Smooth muscle cell (in vitro differentiated cells): ENCODE results near the gene OBSCN. TPM values are rescaled to one million over a fixed set of nuclear protein-coding genes. Genes with fewer than 3 reads are reported as not detected.

ENCODE experiments used
- DNase-seq: peaks from one replicate; lab custom pipeline; 2025; ENCODE audit not compliant: unreplicated experiment; lab: John Stamatoyannopoulos, UW
- H2AFZ ChIP-seq: fragments of 200-600 bp; sonication (generic); 2 replicates; pipeline ENCODE4 v1.6.0; 2016; ENCODE audit warnings: antibody characterized with exemption, low read depth, mild to moderate bottlenecking
- H3F3A ChIP-seq: fragments of 200-600 bp; sonication (generic); 2 replicates; pipeline ENCODE4 v1.6.0; 2017; ENCODE audit warnings: antibody characterized with exemption, low read depth
- H3K27ac ChIP-seq: fragments of 200-600 bp; sonication (generic); 2 replicates; pipeline ENCODE4 v1.5.1; 2016; ENCODE audit warnings: low read depth, mild to moderate bottlenecking
- H3K27me3 ChIP-seq: fragments of 200-600 bp; sonication (generic); 2 replicates; pipeline ENCODE4 v1.6.1; 2016; ENCODE audit warnings: low read depth, mild to moderate bottlenecking
- H3K36me3 ChIP-seq: fragments of 200-600 bp; sonication (generic); 2 replicates; pipeline ENCODE4 v1.5.1; 2016; ENCODE audit warnings: low read depth
- H3K4me1 ChIP-seq: fragments of 200-600 bp; sonication (generic); 2 replicates; pipeline ENCODE4 v1.5.1; 2016; ENCODE audit warnings: low read depth
- H3K4me2 ChIP-seq: fragments of 200-600 bp; sonication (generic); 2 replicates; pipeline ENCODE4 v1.6.0; 2016; ENCODE audit warnings: mild to moderate bottlenecking
- H3K4me3 ChIP-seq: fragments of 200-600 bp; sonication (generic); 2 replicates; pipeline ENCODE4 v1.5.1; 2016; ENCODE audit warnings: mild to moderate bottlenecking
- H3K79me2 ChIP-seq: fragments of 200-600 bp; sonication (generic); 2 replicates; pipeline ENCODE4 v1.6.0; 2016; ENCODE audit warnings: low read depth, mild to moderate bottlenecking
- H3K9ac ChIP-seq: fragments of 200-600 bp; sonication (generic); 2 replicates; pipeline ENCODE4 v1.6.0; 2016; ENCODE audit warnings: low read depth
- H3K9me3 ChIP-seq: fragments of 200-600 bp; sonication (generic); replicated peaks from 2 replicates; pipeline ENCODE4 v1.5.1; 2016; ENCODE audit warnings: low read depth
- H4K20me1 ChIP-seq: fragments of 200-600 bp; sonication (generic); 2 replicates; pipeline ENCODE4 v1.6.0; 2016; ENCODE audit warnings: low read depth
- CTCF ChIP-seq: fragments of 200-600 bp; sonication (generic); IDR thresholded peaks from 2 replicates; pipeline ENCODE4 v1.5.1; 2017; ENCODE audit warnings: borderline replicate concordance, mild to moderate bottlenecking, antibody characterized with exemption; ENCODE audit not compliant: insufficient read depth, poor library complexity, severe bottlenecking
- WGBS: methylation state at CpG from one replicate; pipeline ENCODE4 v1.1.7; 2016; ENCODE audit warnings: low lambda C conversion rate; 5-methylcytosine and 5-hydroxymethylcytosine counted together
- polyA plus RNA-seq: library from polyadenylated mRNA; unstranded; fragments of >200 nt; fragmentation: Nextera tagmentation; extraction: Ambion mirVana; gene quantifications from 2 replicates; pipeline ENCODE4 v1.2.1, GENCODE V29; 2016
- total RNA-seq: library from RNA; depleted of rRNA; stranded (reverse); fragments of >200 nt; gene quantifications from 2 replicates; pipeline ENCODE4 v1.2.3, GENCODE V29; 2014

The OBSCN gene
- total and polyA plus RNA-seq, 2 experiments from 2014 or later = 3.8 to 10.6 TPM

DNA sequence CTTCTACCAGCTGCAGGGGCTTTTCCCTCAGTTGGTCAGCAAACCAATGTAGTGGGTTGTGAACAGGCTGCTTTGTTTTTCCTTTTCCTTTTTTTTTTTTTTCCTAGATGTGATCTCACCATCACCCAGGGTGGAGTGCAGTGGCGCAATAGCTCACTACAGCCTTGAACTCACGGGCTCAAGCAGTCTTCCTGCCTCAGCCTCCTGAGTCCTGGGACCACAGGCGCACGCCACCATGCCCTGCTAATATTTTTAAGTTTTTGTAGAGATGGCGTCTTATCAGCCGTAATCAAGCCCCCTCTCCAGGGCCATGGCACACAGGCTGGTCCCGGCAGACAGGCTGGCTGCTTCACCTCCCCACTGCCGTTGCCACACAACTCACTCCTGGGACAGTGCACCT is 202.2 kb downstream of the OBSCN start:
- Histone ChIP-seq H3K36me3 (no peaks in the 10 kb centered on the region), H3K9me3 (no peaks in the 10 kb centered on the region), H3K27me3 (no peaks in the 10 kb centered on the region), H3K9ac (no peak overlapping the region), H3K4me1 (peaks cover 14% of the 10 kb centered on the region), H3K27ac (no peak overlapping the region), H3F3A (no peaks in the 10 kb centered on the region), H2AFZ (no peak overlapping the region), H3K4me3 (no peak overlapping the region), H4K20me1 (peaks cover 9% of the 10 kb centered on the region), H3K4me2 (no peak overlapping the region), H3K79me2 (peaks cover 15% of the 10 kb centered on the region)
- no peak for DNase-seq
- WGBS = over 99% methylated on average over 8 of the region's 8 CpGs
- no peak for TF ChIP-seq CTCF

GRCh38 chr1:228410671-228411070 is 202.8 kb downstream of the OBSCN start:
- H3F3A ChIP-seq = peaks cover under 1% of the 10 kb centered on the region
- no peak overlapping the region for H2AFZ ChIP-seq
- no peak for DNase-seq
- no peaks in the 10 kb centered on the region for H3K27me3 ChIP-seq
- H4K20me1 ChIP-seq = peaks cover 2% of the 10 kb centered on the region
- peaks cover 12% of the 10 kb centered on the region for H3K4me1 ChIP-seq
- WGBS = 94% methylated on average over 11 of the region's 11 CpGs
- no peaks in the 10 kb centered on the region for H3K9me3 ChIP-seq
- no peaks in the 10 kb centered on the region for H3K36me3 ChIP-seq
- peaks cover 9% of the 10 kb centered on the region for H3K79me2 ChIP-seq
- no peak overlapping the region for H3K27ac ChIP-seq
- TF ChIP-seq CTCF = no peak
- no peak overlapping the region for H3K9ac ChIP-seq
- H3K4me3 ChIP-seq = no peak overlapping the region
- no peak overlapping the region for H3K4me2 ChIP-seq

GRCh38 chr1:228411121-228411520 is 203.3 kb downstream of the OBSCN start:
- no peak overlapping the region for H3K9ac ChIP-seq
- no peak overlapping the region for H2AFZ ChIP-seq
- H3K27me3 ChIP-seq = no peaks in the 10 kb centered on the region
- no peak overlapping the region for H3K4me3 ChIP-seq
- peaks cover 4% of the 10 kb centered on the region for H3F3A ChIP-seq
- 100% methylated on average over 5 of the region's 5 CpGs for WGBS
- no peak overlapping the region for H3K4me2 ChIP-seq
- H3K27ac ChIP-seq = no peak overlapping the region
- TF ChIP-seq CTCF = no peak
- DNase-seq = no peak
- no peaks in the 10 kb centered on the region for H4K20me1 ChIP-seq
- H3K79me2 ChIP-seq = peaks cover 4% of the 10 kb centered on the region
- H3K36me3 ChIP-seq = no peaks in the 10 kb centered on the region
- H3K9me3 ChIP-seq = no peaks in the 10 kb centered on the region
- H3K4me1 ChIP-seq = peaks cover 13% of the 10 kb centered on the region
